GM18511 (cell line): ENCODE data around the gene PAGR1.
"Not testable (repeated sequence)": the region's sequence is repeated elsewhere in the genome, so short reads cannot be mapped to it uniquely, and the experiment has no call there.

Experiments
- ATAC-seq: cut with Tn5 transposase; IDR thresholded peaks from one replicate; pipeline ENCODE4 v1.9.1; 2021; ENCODE audit warnings: mild to moderate bottlenecking, moderate library complexity; ENCODE audit not compliant: unreplicated experiment

The PAGR1 gene

GRCh38 chr16:29811896-29812665 lies 3.9 kb upstream of the PAGR1 start, which contains the start of gene PRRT2:
TSS of gene PRRT2 (plus strand) at chr16:29812193. CDS start at chr16:29813055, 862 bp downstream.
- no peak for ATAC-seq

- ATAC-seq: no peak
Observed at GRCh38 chr16:29812754-29813643, 3.0 kb upstream of the PAGR1 start.

DNA sequence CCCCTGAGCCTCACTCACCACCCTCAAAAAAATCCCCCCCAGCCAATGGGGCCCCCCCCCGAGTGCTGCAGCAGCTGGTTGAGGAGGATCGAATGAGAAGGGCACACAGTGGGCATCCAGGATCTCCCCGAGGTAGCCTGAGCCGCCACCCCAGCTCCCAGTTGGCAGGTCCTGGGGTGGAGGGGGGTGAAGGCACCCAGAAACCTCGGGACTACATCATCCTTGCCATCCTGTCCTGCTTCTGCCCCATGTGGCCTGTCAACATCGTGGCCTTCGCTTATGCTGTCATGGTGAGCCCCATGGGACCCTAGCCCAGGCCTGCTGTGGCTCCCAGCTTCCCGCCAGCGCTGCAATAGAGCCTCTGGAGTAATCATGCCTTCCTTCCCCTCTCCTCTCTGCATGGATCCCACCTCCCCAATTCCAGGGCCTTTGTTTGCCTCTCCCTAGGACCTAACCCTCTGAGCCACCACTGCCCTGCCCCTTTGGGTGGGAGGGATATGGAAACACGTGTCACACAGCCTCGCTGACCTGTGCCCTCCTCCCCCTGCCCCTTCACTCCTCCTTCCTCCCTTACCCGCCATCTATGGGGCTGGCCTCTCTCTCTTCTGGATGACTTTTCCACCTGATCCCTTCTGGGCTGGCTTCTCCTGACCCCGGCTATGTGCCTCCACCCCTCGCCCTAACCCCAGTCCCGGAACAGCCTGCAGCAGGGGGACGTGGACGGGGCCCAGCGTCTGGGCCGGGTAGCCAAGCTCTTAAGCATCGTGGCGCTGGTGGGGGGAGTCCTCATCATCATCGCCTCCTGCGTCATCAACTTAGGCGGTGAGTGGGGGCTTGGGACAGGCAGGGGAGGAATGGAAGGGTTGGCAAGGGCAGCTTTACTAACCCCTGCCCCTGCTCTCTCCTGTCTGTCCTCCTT lies 2.0 kb upstream of the PAGR1 start:
- ATAC-seq: no peak

DNA sequence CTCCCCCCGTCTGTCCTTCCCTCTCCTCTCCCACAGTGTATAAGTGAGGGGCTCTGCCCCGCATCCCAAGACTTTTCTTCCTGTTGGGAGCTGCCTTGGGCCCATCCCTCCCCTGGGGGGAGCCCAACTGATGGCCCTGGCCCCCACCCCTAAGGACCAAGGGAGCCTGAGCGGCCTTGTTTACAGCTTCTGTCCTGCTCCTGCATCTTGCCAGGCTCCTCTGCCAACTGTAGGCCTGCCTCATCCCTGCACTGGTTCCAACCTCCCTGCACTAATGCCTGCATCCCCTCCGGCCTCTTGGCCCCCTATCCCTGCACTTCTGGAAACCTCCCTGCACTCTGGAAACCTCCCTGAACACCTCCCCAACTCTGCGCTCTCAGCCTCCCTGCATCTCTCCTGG lies 1.4 kb upstream of the PAGR1 start:
- ATAC-seq: no peak

DNA sequence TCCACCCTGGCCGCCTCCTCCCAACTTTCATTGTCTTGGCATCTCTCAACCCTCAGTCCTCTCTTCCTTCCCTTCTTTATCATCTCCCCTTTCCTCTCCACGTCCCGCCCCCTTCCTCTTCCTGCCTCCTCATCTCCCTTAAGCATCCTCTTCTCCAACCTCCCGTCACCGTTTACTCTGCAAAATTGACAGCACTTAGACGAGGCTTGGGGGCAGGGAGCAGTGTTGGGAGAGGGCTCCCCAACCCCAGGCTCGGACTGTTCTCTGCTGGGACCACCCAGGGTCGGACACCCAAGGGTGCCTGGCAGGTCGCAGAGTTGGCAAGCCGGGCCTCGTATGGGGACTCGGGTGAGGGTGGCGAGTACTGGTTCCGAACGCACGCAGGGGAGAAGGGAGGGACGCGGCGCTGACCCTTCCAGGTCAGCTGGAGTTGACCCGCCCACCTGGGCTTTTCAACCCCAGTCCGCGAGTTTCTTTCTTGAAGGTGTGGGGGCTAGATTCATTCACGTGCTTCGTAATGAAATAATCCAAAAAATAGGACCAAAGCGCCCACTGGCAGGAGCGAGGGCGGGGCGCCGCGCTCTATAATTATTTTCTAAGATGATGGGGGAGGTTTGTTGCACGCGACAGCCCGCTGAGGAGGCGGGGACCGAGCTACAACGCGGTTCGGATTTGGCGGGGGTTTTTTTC lies 775 bp upstream of the PAGR1 start:
- no peak for ATAC-seq

GRCh38 chr16:29816694-29817441 lies 916 bp downstream of the PAGR1 start:
- peak; percentile 16 for ATAC-seq

DNA sequence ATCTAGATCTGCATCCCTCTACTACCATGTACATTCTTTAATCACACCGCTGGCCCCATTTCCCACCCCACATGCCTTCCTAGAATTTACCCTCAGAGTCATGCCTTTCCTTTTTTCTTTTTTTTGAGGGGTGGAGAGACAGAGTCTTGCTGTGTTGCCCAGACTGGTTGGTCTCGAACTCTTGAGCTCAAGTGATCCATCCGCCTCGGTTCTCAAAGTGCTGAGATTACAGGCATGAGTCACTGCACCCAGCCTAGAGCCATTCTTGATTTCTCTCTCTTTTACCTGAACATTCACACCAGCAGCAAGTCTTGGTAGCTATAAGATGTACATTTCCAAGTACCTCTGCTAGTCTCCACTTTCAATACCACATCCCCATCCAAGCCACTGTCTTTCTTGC lies 2.1 kb downstream of the PAGR1 start:
- no peak for ATAC-seq

GRCh38 chr16:29819506-29819905 lies 3.6 kb downstream of the PAGR1 start:
- ATAC-seq: no peak

DNA sequence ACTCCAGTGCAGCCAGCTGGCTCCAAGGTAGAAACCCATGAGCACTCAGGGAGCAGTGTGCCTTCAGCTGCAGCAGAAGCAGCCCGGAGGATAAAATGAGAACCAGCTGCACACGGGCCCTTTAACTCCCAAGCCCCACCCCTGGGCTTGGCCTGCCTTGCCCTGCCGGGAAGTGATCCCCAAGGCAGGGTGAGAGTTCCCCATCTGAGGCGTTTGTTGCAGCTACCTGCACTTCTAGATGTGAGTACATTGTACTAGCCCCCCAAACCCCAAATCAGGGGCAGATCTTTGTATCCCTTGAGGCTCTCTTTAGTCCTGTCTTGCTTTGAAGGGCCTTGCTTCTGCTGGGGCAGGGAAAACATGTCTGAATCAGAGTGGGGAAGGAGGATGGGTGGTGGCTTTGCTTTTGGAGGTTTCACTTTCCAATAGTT lies 4.3 kb downstream of the PAGR1 start, which contains the start of gene MVP:
Gene MVP, plus strand, starts transcription at position 192 of the 431 bp plus-strand sequence. CDS start 10,088 bp downstream, outside the sequence.
- ATAC-seq: no peak

DNA sequence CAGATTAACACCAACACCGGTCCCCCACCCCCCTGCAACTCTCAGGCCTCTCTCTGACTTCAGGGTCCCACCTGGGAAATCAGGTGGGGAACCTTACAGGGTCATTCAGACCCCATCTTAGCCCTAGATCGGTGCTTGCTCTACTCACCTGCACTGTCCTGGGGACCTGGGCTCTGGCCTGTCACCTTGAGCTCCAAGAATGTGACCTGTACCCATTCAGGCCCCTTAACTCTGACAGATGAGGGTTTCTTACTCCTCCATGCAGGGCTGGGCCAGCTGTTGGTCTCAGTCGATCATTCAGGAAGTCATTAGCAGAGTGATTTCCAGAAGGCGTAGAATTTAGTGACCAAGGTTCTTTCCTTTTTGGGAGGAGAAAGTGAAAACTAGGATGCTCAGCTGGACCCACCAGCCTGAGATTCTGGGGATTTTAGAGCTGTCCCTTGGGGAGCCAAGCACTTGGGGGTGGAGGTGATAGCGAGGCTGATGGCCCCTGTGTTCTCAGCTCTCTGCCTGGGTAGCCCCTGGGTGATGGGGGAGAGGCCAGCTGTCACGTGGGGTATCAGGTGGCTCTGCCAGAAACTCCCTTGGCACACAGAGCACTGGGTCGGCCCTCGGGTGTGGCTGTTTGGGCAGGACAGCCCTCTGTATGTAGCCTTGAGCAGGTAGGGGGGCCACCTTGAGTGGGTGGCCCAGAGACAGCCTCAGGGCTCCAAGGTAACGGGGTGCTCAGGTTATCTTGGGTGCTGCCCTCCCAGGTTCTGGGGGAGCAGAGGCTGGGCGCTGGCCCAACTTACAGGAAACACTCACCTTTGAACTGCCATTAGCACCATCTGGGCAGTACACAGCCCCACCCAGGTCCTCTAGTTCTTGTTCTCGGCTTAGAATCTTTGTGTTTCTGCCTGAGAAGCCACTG lies 5.0 kb downstream of the PAGR1 start:
- ATAC-seq: peak; percentile 59

- no peak for ATAC-seq
Observed at GRCh38 chr16:29821643-29822115, 5.7 kb downstream of the PAGR1 start.

DNA sequence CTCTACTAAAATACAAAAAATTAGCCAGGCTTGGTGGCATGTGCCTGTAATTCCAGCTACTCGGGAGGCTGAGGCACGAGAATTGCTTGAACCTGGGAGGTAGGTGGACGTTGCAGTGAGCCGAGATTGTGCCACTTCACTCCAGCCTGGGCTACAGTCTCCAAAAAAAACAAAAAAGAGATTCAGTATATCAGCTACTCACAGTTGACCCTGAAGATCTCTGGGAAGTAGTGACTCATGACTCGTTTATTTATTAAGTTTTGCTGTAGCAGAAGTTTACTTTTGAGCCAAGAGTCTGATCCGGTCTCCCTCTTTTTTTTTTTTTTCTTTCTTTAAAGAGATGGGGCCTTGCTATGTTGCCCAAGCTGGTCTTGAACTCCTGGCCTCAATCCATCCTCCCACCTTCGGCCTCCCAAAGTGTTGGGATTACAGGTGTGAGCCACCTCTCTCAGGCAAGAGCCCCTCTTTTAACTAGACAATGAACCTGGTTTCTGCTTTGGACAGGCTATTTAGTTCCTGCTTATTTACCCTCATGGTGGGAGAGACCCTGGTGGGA lies 8.7 kb downstream of the PAGR1 start:
- ATAC-seq: no peak

DNA sequence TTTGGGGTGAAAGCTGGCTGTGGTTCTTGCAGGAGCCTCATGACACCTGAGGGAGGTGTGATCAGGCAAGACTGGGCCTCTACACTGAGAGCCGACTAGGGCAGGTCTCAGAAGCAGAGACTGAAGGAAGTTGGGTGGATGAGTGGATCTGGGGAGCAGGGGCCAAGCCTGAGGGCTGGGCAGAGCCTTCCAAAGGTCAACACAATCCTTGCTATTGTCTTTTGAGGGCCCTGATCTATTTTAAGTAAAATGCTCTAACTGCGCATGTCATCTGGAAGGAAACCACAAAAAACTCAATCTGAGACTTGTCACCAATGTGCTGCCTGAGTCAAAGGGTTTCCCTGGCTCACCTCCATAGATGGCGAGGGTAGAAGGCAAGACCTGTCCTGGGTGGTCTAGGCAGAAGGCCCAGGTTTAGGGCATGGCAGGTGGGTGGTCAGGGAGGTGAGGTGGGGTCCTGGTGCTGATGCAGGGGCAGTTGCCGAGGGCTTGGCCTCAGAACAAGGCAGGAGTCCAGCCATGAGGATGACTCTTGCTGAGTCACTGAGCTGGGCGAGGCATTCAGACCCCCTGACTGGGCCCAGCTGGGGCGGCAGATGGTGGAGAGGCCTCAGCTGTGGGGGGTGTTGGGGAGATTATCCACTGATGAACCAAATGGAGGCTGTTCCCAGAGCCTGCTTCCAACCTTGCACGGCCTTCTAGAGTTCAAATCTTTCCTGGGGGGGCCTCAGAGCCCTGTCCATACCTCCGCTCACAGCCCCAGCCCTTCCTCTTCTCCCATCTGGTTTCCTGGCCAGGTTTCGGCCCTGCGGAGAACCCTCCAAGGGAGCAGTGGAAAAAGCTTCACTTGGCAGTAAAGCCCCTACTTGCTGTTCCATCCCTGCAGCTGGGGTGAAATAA lies 9.4 kb downstream of the PAGR1 start:
- no peak for ATAC-seq

DNA sequence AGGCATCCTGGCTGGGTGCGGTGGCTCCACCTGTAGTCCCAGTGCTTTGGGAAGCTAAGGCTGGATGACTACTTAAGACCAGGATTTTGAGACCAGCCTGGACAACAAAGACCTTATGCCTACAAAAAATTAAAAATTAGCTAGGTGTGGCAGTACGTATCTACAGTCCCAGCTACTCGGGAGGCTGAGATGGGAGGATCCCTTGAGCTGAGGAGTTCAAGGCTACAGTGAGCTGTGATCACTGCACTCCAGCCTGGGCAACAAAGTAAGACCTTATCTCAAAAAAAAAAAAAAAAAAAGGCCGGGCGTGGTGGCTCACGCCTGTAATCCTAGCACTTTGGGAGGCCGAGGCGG lies 10.4 kb downstream of the PAGR1 start:
- no peak for ATAC-seq

- no peak for ATAC-seq
Observed at GRCh38 chr16:29830774-29831173, 14.8 kb downstream of the PAGR1 start.

DNA sequence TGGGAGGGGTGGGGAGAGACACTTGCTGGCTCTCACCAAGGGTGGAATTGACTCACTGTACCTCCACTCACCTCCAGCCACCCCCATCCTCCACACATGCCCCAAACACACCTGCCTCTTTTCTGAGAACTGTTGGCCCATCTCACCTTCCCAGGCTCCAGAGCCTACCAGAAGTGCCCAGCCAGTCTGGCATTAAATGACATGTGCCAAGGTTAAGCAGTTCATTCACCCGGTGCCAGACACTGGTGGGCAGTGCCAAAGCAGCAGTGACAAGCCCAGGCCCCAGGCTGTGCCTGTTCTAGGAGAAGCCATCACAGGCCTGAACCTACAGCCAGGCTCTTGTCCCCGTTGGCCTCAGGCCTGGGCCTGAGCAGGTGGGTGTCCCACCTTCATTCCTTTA lies 15.5 kb downstream of the PAGR1 start:
- no peak for ATAC-seq

- ATAC-seq: not testable (repeated sequence)
Observed at GRCh38 chr16:29833219-29833618, 17.3 kb downstream of the PAGR1 start.
